HG02642 (cell line): Measurements from ENCODE around the gene CYP3A7.
"Not testable (repeated sequence)": the region's sequence is repeated elsewhere in the genome, so short reads cannot be mapped to it uniquely, and the experiment has no call there.

Source experiments
- ATAC-seq: cut with Tn5 transposase; IDR thresholded peaks from one replicate; pipeline ENCODE4 v1.9.1; 2021; ENCODE audit warnings: mild to moderate bottlenecking; ENCODE audit not compliant: unreplicated experiment, poor library complexity

The CYP3A7 gene

GRCh38 chr7:99674995-99675742 is 59.8 kb downstream of the CYP3A7 start:
- no peak for ATAC-seq

GRCh38 chr7:99672573-99672972 is 62.4 kb downstream of the CYP3A7 start:
- ATAC-seq, result no peak

- no peak for ATAC-seq
Observed at GRCh38 chr7:99669782-99670181, 65.2 kb downstream of the CYP3A7 start.

- no peak for ATAC-seq
Observed at GRCh38 chr7:99668541-99668940, 66.5 kb downstream of the CYP3A7 start.

GRCh38 chr7:99667179-99667578 is 67.8 kb downstream of the CYP3A7 start:
- ATAC-seq, result no peak

GRCh38 chr7:99666013-99666395 is 69.0 kb downstream of the CYP3A7 start:
- ATAC-seq, result no peak

- ATAC-seq, result no peak
Observed at GRCh38 chr7:99665312-99666012, 69.5 kb downstream of the CYP3A7 start.

- ATAC-seq, result not testable (repeated sequence)
Observed at GRCh38 chr7:99657879-99658278, 77.1 kb downstream of the CYP3A7 start.
